ENCODE data around the gene GFOD1.

GRCh38 chr6:13526727-13527670, 39.6 kb upstream of the GFOD1 start:
- no peak for TF ChIP-seq CTCF (IDR thresholded peaks at IDR 0.05)
- TF ChIP-seq EP300 (IDR thresholded peaks at IDR 0.05) = peak; percentile 81 to 83
- TF ChIP-seq POLR2A (IDR thresholded peaks at IDR 0.05) = no peak
